GM23338 (cell line): Measurements from ENCODE around the gene PCDHGA6.

Source experiments
- EZH2 ChIP-seq: fragments of 200-600 bp; sonication (generic); IDR thresholded peaks from one replicate; pipeline ENCODE4 v1.8.0; 2017; ENCODE audit warnings: antibody characterized with exemption, mild to moderate bottlenecking, low read depth; ENCODE audit not compliant: unreplicated experiment
- EZH2phosphoT487 ChIP-seq: fragments of 200-600 bp; sonication (generic); IDR thresholded peaks from one replicate; pipeline ENCODE4 v1.8.1; 2018; ENCODE audit warnings: antibody characterized with exemption; ENCODE audit not compliant: unreplicated experiment
- JUNB ChIP-seq: IDR thresholded peaks from one replicate; pipeline ENCODE4 v1.6.1; 2016; ENCODE audit warnings: antibody characterized with exemption; ENCODE audit not compliant: unreplicated experiment
- POLR2AphosphoS5 ChIP-seq: IDR thresholded peaks from 2 replicates; pipeline ENCODE4 v1.6.1; 2016; ENCODE audit warnings: antibody characterized with exemption, low read depth
- ZNF331 ChIP-seq: fragments of 250-450 bp; sonication (Bioruptor Pico); IDR thresholded peaks from 2 replicates; pipeline ENCODE4 v1.5.0; 2020; ENCODE audit warnings: low read depth, mild to moderate bottlenecking, moderate library complexity
- TF ChIP-seq, protein P1 (sequence below), 2 experiments: fragments of 200-600 bp in 1 of 2; sonication (generic) in 1 of 2; conservative IDR thresholded peaks; 2 replicates each; pipeline versions ENCODE4 v1.5.1 to v1.6.1; 2016 to 2017; ENCODE audit warnings: antibody characterized with exemption in 2 of 2, low read depth in 2 of 2, mild to moderate bottlenecking in 2 of 2, moderate library complexity in 1 of 2
- TF ChIP-seq, protein P2 (sequence below): IDR thresholded peaks from 2 replicates; pipeline ENCODE4 v1.6.1; 2016; ENCODE audit warnings: antibody characterized with exemption

DNA sequence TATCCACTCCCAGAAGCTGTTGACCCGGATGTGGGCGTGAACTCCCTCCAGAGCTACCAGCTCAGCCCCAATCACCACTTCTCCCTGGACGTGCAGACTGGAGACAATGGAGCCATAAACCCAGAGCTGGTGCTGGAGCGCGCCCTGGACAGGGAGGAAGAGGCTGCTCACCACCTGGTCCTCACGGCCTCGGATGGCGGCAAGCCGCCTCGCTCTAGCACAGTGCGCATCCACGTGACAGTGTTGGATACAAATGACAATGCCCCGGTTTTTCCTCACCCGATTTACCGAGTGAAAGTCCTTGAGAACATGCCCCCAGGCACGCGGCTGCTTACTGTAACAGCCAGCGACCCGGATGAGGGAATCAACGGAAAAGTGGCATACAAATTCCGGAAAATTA is 19.6 kb downstream of the PCDHGA6 start:
- TF ChIP-seq, protein P1, sequence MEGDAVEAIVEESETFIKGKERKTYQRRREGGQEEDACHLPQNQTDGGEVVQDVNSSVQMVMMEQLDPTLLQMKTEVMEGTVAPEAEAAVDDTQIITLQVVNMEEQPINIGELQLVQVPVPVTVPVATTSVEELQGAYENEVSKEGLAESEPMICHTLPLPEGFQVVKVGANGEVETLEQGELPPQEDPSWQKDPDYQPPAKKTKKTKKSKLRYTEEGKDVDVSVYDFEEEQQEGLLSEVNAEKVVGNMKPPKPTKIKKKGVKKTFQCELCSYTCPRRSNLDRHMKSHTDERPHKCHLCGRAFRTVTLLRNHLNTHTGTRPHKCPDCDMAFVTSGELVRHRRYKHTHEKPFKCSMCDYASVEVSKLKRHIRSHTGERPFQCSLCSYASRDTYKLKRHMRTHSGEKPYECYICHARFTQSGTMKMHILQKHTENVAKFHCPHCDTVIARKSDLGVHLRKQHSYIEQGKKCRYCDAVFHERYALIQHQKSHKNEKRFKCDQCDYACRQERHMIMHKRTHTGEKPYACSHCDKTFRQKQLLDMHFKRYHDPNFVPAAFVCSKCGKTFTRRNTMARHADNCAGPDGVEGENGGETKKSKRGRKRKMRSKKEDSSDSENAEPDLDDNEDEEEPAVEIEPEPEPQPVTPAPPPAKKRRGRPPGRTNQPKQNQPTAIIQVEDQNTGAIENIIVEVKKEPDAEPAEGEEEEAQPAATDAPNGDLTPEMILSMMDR (conservative IDR thresholded peaks at IDR 0.05; ENCODE audit: low read depth in 2 of 2) = no peak
- TF ChIP-seq POLR2AphosphoS5 (no peak), EZH2phosphoT487 (no peak), EZH2 (no peak), ZNF331 (no peak), JUNB (no peak)
- TF ChIP-seq, protein P2, sequence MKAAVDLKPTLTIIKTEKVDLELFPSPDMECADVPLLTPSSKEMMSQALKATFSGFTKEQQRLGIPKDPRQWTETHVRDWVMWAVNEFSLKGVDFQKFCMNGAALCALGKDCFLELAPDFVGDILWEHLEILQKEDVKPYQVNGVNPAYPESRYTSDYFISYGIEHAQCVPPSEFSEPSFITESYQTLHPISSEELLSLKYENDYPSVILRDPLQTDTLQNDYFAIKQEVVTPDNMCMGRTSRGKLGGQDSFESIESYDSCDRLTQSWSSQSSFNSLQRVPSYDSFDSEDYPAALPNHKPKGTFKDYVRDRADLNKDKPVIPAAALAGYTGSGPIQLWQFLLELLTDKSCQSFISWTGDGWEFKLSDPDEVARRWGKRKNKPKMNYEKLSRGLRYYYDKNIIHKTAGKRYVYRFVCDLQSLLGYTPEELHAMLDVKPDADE = no peak
